Activated T-cell treated with anti-CD3 and anti-CD28 coated beads for 48 hours (primary cell): ENCODE measurements around the gene ZIC2.

Experiments
- DNase-seq: peaks from one replicate; pipeline ENCODE4 v3.0.0-alpha.2; 2020; ENCODE audit warnings: low read depth

The ZIC2 gene

GRCh38 chr13:99986741-99987140, 5.2 kb downstream of the ZIC2 start:
- DNase-seq: no peak

GRCh38 chr13:99987154-99988019, 5.8 kb downstream of the ZIC2 start:
- DNase-seq: no peak

- no peak for DNase-seq
These were observed 7.1 kb downstream of the ZIC2 start for GRCh38 chr13:99988529-99989275.

- DNase-seq: no peak
These were observed 7.9 kb downstream of the ZIC2 start for GRCh38 chr13:99989276-99990125.

GRCh38 chr13:99990126-99990977, 8.8 kb downstream of the ZIC2 start:
- DNase-seq: no peak

GRCh38 chr13:99991013-99991827, 9.6 kb downstream of the ZIC2 start:
- DNase-seq: no peak

GRCh38 chr13:99991828-99992775, 10.5 kb downstream of the ZIC2 start:
- DNase-seq: no peak

GRCh38 chr13:99992949-99993351, 11.4 kb downstream of the ZIC2 start:
- no peak for DNase-seq

- DNase-seq: no peak
These were observed 12.4 kb downstream of the ZIC2 start for GRCh38 chr13:99993660-99994637.

- no peak for DNase-seq
These were observed 13.0 kb downstream of the ZIC2 start for GRCh38 chr13:99994638-99995020.

- DNase-seq: no peak
These were observed 13.6 kb downstream of the ZIC2 start for GRCh38 chr13:99995104-99995588.

- no peak for DNase-seq
These were observed 14.2 kb downstream of the ZIC2 start for GRCh38 chr13:99995589-99996380.

- DNase-seq: no peak
These were observed 14.9 kb downstream of the ZIC2 start for GRCh38 chr13:99996381-99996973.

- no peak for DNase-seq
These were observed 16.2 kb downstream of the ZIC2 start for GRCh38 chr13:99997702-99998214.

GRCh38 chr13:99998261-99998660, 16.7 kb downstream of the ZIC2 start:
- DNase-seq: no peak

GRCh38 chr13:100014621-100015020, 33.0 kb downstream of the ZIC2 start:
- no peak for DNase-seq
